ENCODE data around the gene MYMK. TPM values are rescaled to one million over a fixed set of nuclear protein-coding genes. Genes with fewer than 3 reads are reported as not detected.

MYMK gene
- total RNA-seq, 4 donors from 2014 or later: not detected

GRCh38 chr9:133557581-133557980 is 32.8 kb upstream of the MYMK start:
- DNase-seq (ENCODE audit: low spot score) (no peak), ATAC-seq (ENCODE audit: low FRiP score) (no peak)
- no peak for TF ChIP-seq CTCF (IDR thresholded peaks at IDR 0.05)

GRCh38 chr9:133556354-133556753 is 31.6 kb upstream of the MYMK start:
- ATAC-seq (ENCODE audit: low FRiP score) (no peak), DNase-seq (ENCODE audit: low spot score) (no peak)
- no peak for TF ChIP-seq CTCF (IDR thresholded peaks at IDR 0.05)

- ATAC-seq (ENCODE audit: low FRiP score) (no peak), DNase-seq (ENCODE audit: low spot score) (no peak)
- no peak for TF ChIP-seq CTCF (IDR thresholded peaks at IDR 0.05)
Measured at GRCh38 chr9:133554729-133555128, 30.0 kb upstream of the MYMK start.

GRCh38 chr9:133553973-133554713 is 29.4 kb upstream of the MYMK start:
- TF ChIP-seq CTCF (IDR thresholded peaks at IDR 0.05): no peak
- no peak for DNase-seq (ENCODE audit: low spot score)
- ATAC-seq (ENCODE audit: low FRiP score): no peak

GRCh38 chr9:133553123-133553522 is 28.4 kb upstream of the MYMK start:
- ATAC-seq (ENCODE audit: low FRiP score): no peak
- DNase-seq (ENCODE audit: low spot score): no peak
- no peak for TF ChIP-seq CTCF (IDR thresholded peaks at IDR 0.05)

- DNase-seq (ENCODE audit: low spot score) (no peak), ATAC-seq (ENCODE audit: low FRiP score) (no peak)
Measured at GRCh38 chr9:133552236-133552635, 27.5 kb upstream of the MYMK start.

More at GRCh38 chr9:133552236-133552635, 27.5 kb upstream of the MYMK start:
- no peak for TF ChIP-seq CTCF (IDR thresholded peaks at IDR 0.05)

Measured in omental fat pad (tissue), 4 donors.